Measurements from ENCODE around the gene GPATCH2L. TPM values are rescaled to one million over a fixed set of nuclear protein-coding genes. Genes with fewer than 3 reads are reported as not detected.

The GPATCH2L gene
- total and polyA plus RNA-seq, 2 donors (not counting 1 experiment from before 2014, with no cell fraction given): 17.4 to 82.7 TPM

GRCh38 chr14:76196980-76197695 lies 45.4 kb downstream of the GPATCH2L start:
- DNase-seq (no peak), ATAC-seq (ENCODE audit: low read depth) (no peak)
- intact Hi-C loops (cut with micrococcal nuclease): no loop called here
- Histone ChIP-seq H4K20me1 (ENCODE audit: control insufficient read depth, insufficient read depth, low read length, poor library complexity, severe bottlenecking) (no peaks in the 10 kb centered on the region), H3K36me3 (replicated peaks in 1 of 2; ENCODE audit: control extremely low read depth in 1 of 2, control insufficient read depth in 1 of 2, extremely low read depth in 1 of 2, insufficient read depth in 2 of 2, low read length in 1 of 2) (peaks cover 13 to 41% of the 10 kb centered on the region in 2 experiments), H3K4me2 (replicated peaks; ENCODE audit: low read depth, low read length, poor library complexity, severe bottlenecking) (no peak overlapping the region), H3K79me2 (ENCODE audit: control insufficient read depth, insufficient read depth, low read length) (no peaks in the 10 kb centered on the region), H3K9me3 (ENCODE audit: control extremely low read depth in 1 of 3, control insufficient read depth in 2 of 3, insufficient read depth in 1 of 3, low read length in 2 of 3) (no peaks in the 10 kb centered on the region), H3K4me1 (ENCODE audit: control insufficient read depth in 2 of 2, insufficient read depth in 2 of 2, low read length in 2 of 2) (no peaks in the 10 kb centered on the region), H3K27me3 (replicated peaks in 1 of 4; ENCODE audit: control extremely low read depth in 1 of 4, control insufficient read depth in 3 of 4, insufficient read depth in 4 of 4, low read length in 3 of 4) (no peaks in the 10 kb centered on the region), H3K4me3 (ENCODE audit: control extremely low read depth in 1 of 5, extremely low read depth in 1 of 5, insufficient read depth in 1 of 5, low read depth in 2 of 5, low read length in 4 of 5) (no peak overlapping the region), H2AFZ (ENCODE audit: insufficient read depth, low read depth, low read length, poor library complexity, severe bottlenecking) (no peak overlapping the region), H3K9ac (ENCODE audit: low read length) (no peak overlapping the region), H3K27ac (ENCODE audit: low read length in 2 of 2) (no peak overlapping the region)
- WGBS (ENCODE audit: insufficient coverage): no CpG with 5 or more reads among the region's 4 CpGs
- no peaks in the 10 kb centered on the region for H3K9me3 Mint-ChIP-seq (ENCODE audit: insufficient read depth)
- ChIA-PET CTCF (no interaction called here), POLR2A (no interaction called here)
- H3K27me3 Mint-ChIP-seq: no peaks in the 10 kb centered on the region
- TF ChIP-seq CTCF (IDR thresholded peaks at IDR 0.05) (no peak), EZH2 (IDR thresholded peaks at IDR 0.05; ENCODE audit: borderline replicate concordance, insufficient read depth, low read depth, low read length, poor library complexity, severe bottlenecking) (no peak)
- H3K4me3 Mint-ChIP-seq: no peak overlapping the region
- no peak overlapping the region for H3K27ac Mint-ChIP-seq
- peaks cover 7% of the 10 kb centered on the region for H3K4me1 Mint-ChIP-seq

- POLR2A ChIA-PET: no interaction called here
- Histone ChIP-seq H3K9me3 (ENCODE audit: control extremely low read depth in 1 of 3, control insufficient read depth in 2 of 3, insufficient read depth in 1 of 3, low read length in 2 of 3) (no peaks in the 10 kb centered on the region), H3K27ac (ENCODE audit: low read length in 2 of 2) (no peak overlapping the region), H3K4me2 (replicated peaks; ENCODE audit: low read depth, low read length, poor library complexity, severe bottlenecking) (no peak overlapping the region), H3K4me3 (ENCODE audit: control extremely low read depth in 1 of 5, extremely low read depth in 1 of 5, insufficient read depth in 1 of 5, low read depth in 2 of 5, low read length in 4 of 5) (no peak overlapping the region), H4K20me1 (ENCODE audit: control insufficient read depth, insufficient read depth, low read length, poor library complexity, severe bottlenecking) (no peaks in the 10 kb centered on the region), H2AFZ (ENCODE audit: insufficient read depth, low read depth, low read length, poor library complexity, severe bottlenecking) (no peak overlapping the region), H3K4me1 (ENCODE audit: control insufficient read depth in 2 of 2, insufficient read depth in 2 of 2, low read length in 2 of 2) (no peaks in the 10 kb centered on the region), H3K79me2 (ENCODE audit: control insufficient read depth, insufficient read depth, low read length) (no peaks in the 10 kb centered on the region), H3K36me3 (replicated peaks in 1 of 2; ENCODE audit: control extremely low read depth in 1 of 2, control insufficient read depth in 1 of 2, extremely low read depth in 1 of 2, insufficient read depth in 2 of 2, low read length in 1 of 2) (peaks cover 4 to 25% of the 10 kb centered on the region in 2 experiments), H3K9ac (ENCODE audit: low read length) (no peak overlapping the region), H3K27me3 (replicated peaks in 1 of 4; ENCODE audit: control extremely low read depth in 1 of 4, control insufficient read depth in 3 of 4, insufficient read depth in 4 of 4, low read length in 3 of 4) (no peaks in the 10 kb centered on the region)
- no CpG with 5 or more reads among the region's 5 CpGs for WGBS (ENCODE audit: insufficient coverage)
- DNase-seq (no peak), ATAC-seq (ENCODE audit: low read depth) (no peak)
- no peaks in the 10 kb centered on the region for H3K27me3 Mint-ChIP-seq
- no peaks in the 10 kb centered on the region for H3K9me3 Mint-ChIP-seq (ENCODE audit: insufficient read depth)
- H3K4me3 Mint-ChIP-seq: no peak overlapping the region
- no peak overlapping the region for H3K27ac Mint-ChIP-seq
- intact Hi-C loops (cut with micrococcal nuclease): no loop called here
- TF ChIP-seq EZH2 (IDR thresholded peaks at IDR 0.05; ENCODE audit: borderline replicate concordance, insufficient read depth, low read depth, low read length, poor library complexity, severe bottlenecking) (no peak), CTCF (IDR thresholded peaks at IDR 0.05) (no peak)
- CTCF ChIA-PET: no interaction called here
- H3K4me1 Mint-ChIP-seq: peaks cover 5% of the 10 kb centered on the region
Measured at GRCh38 chr14:76201162-76201561, 49.4 kb downstream of the GPATCH2L start.

Measured in B cell (primary cell).